Kidney epithelial cell (primary cell): ENCODE data around the gene PKN3. TPM values are rescaled to one million over a fixed set of nuclear protein-coding genes. Genes with fewer than 3 reads are reported as not detected.

ENCODE experiments used
- DNase-seq: peaks from one replicate; pipeline ENCODE4 v3.0.0-alpha.2; 2010; ENCODE audit warnings: low read depth
- H3K27me3 ChIP-seq: 2 replicates; pipeline ENCODE4 v1.6.0; 2011; ENCODE audit warnings: low read length; ENCODE audit not compliant: control insufficient read depth, insufficient read depth
- H3K36me3 ChIP-seq: 2 replicates; pipeline ENCODE4 v1.5.1; 2011; ENCODE audit warnings: low read length; ENCODE audit not compliant: control insufficient read depth, insufficient read depth
- H3K4me3 ChIP-seq: 2 replicates; pipeline ENCODE4 v1.5.1; 2011; ENCODE audit warnings: low read depth, mild to moderate bottlenecking, control low read depth, low read length
- total RNA-seq: library from RNA; depleted of rRNA; stranded (reverse); fragments of >200 nt; gene quantifications from 2 replicates; pipeline ENCODE4 v1.2.3, GENCODE V29; 2015
- TF ChIP-seq, protein P1 (sequence below): IDR thresholded peaks from 2 replicates; pipeline ENCODE4 v1.5.1; 2011; ENCODE audit warnings: mild to moderate bottlenecking, moderate library complexity, low read length, control low read depth, inconsistent platforms; ENCODE audit not compliant: insufficient read depth, poor library complexity, severe bottlenecking

The PKN3 gene
- total RNA-seq, 1 donor from 2014 or later, result 4.6 TPM

DNA sequence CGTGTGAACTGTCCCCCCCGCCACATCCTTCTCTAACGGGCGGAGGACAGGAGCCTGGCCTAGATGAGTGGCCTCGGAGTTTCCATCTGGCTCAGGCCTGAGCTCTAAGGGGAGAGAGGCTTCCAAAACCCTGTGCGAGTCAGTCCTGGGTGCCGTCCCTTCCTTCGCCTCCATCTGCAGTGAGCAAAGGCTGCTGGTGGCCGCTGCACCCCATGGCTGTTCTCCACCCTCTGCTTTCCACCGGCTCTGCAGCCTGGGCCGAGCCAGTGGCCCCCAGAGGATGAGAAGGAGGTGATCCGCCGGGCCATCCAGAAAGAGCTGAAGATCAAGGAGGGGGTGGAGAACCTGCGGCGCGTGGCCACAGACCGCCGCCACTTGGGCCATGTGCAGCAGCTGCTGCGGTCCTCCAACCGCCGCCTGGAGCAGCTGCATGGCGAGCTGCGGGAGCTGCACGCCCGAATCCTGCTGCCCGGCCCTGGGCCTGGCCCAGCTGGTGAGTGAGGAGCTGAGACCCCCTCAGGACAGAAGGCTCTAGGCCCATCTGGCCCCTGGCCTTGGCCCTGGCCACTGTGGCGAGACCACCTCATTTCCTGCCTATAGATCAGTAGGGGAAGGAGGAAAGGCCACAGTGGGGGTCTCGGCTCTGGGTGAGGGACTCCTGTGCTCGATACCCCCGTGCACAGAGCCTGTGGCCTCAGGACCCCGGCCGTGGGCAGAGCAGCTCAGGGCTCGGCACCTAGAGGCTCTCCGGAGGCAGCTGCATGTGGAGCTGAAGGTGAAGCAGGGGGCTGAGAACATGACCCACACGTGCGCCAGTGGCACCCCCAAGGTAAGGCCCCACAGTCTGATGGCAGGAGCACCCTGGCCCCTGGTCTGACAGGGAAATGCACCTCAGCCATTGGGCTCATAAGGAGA, 3.0 kb downstream of the PKN3 start:
- Histone ChIP-seq H3K36me3 (no peaks in the 10 kb centered on the region), H3K27me3 (no peaks in the 10 kb centered on the region), H3K4me3 (no peak overlapping the region)
- TF ChIP-seq, protein P1, sequence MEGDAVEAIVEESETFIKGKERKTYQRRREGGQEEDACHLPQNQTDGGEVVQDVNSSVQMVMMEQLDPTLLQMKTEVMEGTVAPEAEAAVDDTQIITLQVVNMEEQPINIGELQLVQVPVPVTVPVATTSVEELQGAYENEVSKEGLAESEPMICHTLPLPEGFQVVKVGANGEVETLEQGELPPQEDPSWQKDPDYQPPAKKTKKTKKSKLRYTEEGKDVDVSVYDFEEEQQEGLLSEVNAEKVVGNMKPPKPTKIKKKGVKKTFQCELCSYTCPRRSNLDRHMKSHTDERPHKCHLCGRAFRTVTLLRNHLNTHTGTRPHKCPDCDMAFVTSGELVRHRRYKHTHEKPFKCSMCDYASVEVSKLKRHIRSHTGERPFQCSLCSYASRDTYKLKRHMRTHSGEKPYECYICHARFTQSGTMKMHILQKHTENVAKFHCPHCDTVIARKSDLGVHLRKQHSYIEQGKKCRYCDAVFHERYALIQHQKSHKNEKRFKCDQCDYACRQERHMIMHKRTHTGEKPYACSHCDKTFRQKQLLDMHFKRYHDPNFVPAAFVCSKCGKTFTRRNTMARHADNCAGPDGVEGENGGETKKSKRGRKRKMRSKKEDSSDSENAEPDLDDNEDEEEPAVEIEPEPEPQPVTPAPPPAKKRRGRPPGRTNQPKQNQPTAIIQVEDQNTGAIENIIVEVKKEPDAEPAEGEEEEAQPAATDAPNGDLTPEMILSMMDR, result no peak
- no peak for DNase-seq

DNA sequence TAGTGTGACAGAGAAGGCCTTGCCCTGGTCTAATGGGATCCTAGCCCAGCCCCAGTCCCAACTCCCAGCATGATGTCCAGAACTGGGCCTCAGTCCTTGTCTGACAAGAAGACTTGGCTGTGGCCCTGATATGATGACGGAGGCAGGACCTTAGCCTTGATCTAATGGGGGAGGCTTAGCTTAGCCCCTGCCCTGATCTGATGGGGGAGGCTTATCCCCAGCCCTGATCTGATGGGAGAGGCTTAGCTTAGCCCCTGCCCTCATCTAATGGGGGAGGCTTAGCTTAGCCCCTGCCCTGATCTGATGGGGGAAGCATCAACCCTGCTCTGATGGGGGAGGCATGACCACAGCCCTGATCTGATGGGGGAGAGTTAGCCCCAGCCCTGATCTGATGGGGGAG, 3.7 kb downstream of the PKN3 start:
- TF ChIP-seq, protein P1, result no peak
- no peaks in the 10 kb centered on the region for H3K36me3 ChIP-seq
- no peak overlapping the region for H3K4me3 ChIP-seq
- no peaks in the 10 kb centered on the region for H3K27me3 ChIP-seq
- DNase-seq, result no peak

DNA sequence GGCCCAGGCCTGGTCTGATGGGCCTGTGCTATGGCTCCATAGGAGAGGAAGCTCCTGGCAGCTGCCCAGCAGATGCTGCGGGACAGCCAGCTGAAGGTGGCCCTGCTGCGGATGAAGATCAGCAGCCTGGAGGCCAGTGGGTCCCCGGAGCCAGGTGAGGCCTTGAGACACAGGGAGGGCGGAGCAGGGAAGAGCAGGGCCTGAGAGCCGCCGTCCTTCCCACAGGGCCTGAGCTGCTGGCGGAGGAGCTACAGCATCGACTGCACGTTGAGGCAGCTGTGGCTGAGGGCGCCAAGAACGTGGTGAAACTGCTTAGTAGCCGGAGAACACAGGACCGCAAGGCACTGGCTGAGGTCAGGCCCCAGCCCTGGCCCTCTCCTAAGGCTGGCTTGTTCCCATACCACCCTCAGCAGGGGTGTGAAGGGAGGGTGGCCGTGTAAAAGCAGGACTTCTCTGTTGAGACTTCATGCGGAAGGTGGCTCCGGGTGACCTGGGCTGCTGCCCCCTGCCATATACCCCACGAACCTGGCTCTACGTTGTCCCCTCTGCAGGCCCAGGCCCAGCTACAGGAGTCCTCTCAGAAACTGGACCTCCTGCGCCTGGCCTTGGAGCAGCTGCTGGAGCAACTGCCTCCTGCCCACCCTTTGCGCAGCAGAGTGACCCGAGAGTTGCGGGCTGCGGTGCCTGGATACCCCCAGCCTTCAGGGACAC, 4.5 kb downstream of the PKN3 start:
- no peaks in the 10 kb centered on the region for H3K36me3 ChIP-seq
- TF ChIP-seq, protein P1, result no peak
- DNase-seq, result no peak
- H3K4me3 ChIP-seq, result no peak overlapping the region
- H3K27me3 ChIP-seq, result no peaks in the 10 kb centered on the region

DNA sequence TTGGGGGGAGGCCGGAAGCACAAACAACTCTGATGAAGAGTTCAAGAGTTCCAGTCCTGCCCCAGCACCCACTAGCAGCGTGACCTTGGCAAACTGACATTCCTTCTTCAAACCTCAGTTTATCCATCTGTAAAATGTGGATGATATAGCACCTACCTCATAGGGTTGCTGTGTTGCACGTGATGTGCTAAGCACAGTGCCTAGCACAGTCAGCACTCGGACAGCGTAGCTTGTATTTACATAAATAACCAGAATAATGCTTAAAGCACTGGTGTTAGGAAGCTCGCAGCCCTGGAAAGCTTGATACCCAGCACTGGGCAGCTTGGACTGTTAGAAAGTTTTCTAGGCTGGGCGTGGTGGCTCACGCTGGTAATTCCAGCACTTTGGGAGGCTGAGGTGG, 5.1 kb downstream of the PKN3 start:
- no peaks in the 10 kb centered on the region for H3K27me3 ChIP-seq
- H3K4me3 ChIP-seq, result no peak overlapping the region
- no peak for DNase-seq
- no peaks in the 10 kb centered on the region for H3K36me3 ChIP-seq
- TF ChIP-seq, protein P1, result no peak

DNA sequence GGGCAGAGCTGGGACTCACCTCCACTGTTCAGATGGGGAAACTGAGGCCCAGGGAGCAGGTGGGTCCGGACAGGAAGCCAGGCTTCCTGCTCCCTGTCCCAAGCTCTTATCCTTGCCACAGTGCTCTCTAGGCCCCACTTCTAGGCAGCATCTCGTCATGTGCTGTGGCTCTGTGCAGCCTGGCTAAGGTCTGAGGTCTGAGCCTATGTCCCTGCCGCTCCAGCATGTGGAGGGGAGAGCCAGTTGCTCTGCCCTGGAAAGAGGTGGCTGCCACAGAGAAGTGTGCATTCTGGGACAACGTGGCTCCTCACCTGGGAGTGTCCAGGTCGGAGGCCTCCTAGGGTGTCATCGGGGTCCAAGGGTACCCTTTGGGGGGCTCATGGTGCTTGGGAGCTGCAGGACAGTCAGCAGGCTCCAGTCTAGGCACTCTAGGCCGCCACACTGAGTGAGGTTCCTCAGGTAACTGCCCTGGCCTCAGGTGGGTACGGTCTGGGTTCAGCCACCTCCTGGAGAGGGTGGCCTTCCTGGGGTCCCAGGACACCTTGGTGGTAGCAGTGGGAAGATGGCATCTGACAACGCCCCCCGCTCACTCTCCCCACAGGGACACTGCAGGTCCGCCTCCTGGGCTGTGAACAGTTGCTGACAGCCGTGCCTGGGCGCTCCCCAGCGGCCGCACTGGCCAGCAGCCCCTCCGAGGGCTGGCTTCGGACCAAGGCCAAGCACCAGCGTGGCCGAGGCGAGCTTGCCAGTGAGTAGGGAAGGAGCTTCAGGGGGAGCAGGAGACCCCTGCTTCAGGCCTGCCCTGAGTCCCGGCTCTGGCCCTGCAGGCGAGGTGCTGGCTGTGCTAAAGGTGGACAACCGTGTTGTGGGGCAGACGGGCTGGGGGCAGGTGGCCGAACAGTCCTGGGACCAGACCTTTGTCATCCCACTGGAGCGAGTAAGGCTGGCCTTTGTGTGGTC, 10.4 kb downstream of the PKN3 start:
- DNase-seq, result no peak
- H3K36me3 ChIP-seq, result no peaks in the 10 kb centered on the region
- no peak overlapping the region for H3K4me3 ChIP-seq
- TF ChIP-seq, protein P1, result no peak
- no peaks in the 10 kb centered on the region for H3K27me3 ChIP-seq
